Measurements from ENCODE around the gene FARSA. TPM values are rescaled to one million over a fixed set of nuclear protein-coding genes. Genes with fewer than 3 reads are reported as not detected.
"Not testable (repeated sequence)": the region's sequence is repeated elsewhere in the genome, so short reads cannot be mapped to it uniquely, and the experiment has no call there.

FARSA gene
- total RNA-seq = 10 to 100 TPM; 31.1 to 61.1 (median 38.2) TPM

DNA sequence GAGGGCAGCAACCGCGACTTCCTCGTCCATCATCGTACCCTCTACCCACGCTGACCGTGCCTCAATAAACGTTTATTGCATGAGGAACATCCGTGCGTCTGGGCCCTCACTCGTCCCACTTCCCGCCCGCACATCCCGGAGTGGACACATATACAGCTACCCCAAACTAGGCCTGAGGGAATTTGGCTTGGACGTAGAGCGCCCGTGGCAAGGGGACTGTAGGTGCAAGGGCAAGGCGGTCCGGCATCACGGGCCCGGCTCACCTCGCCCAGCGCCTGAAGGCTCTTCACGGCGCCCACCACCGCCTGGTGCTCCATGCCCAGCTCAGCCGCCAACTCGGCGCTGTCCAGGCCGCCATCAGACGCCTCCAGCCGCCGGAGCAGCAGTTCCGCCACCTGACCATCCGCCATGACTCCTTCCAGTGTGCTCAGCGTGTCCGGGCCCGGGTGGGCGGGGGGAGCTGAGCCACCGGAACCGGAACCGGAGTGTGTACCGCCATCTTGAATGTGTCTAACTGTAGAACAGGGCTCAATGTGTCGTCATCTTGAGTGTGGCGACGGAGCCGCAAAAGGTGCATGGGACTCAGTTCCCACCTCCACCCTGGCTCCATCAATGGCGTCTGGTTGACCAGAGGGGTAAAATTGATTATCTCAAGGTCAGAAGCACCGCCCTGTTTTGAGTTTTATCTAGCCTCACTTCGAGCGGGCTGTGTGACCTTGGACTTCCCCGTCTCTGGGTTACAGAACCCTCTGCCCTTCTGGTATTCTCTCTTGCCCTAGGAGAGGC lies at the start of gene FARSA:
Gene FARSA (minus strand): TSS at position 425 of the 786 bp plus-strand sequence. CDS start 15 bp downstream, at position 410.
- TF ChIP-seq, protein P1, sequence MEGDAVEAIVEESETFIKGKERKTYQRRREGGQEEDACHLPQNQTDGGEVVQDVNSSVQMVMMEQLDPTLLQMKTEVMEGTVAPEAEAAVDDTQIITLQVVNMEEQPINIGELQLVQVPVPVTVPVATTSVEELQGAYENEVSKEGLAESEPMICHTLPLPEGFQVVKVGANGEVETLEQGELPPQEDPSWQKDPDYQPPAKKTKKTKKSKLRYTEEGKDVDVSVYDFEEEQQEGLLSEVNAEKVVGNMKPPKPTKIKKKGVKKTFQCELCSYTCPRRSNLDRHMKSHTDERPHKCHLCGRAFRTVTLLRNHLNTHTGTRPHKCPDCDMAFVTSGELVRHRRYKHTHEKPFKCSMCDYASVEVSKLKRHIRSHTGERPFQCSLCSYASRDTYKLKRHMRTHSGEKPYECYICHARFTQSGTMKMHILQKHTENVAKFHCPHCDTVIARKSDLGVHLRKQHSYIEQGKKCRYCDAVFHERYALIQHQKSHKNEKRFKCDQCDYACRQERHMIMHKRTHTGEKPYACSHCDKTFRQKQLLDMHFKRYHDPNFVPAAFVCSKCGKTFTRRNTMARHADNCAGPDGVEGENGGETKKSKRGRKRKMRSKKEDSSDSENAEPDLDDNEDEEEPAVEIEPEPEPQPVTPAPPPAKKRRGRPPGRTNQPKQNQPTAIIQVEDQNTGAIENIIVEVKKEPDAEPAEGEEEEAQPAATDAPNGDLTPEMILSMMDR (IDR thresholded peaks at IDR 0.05) = no peak
- peak; percentile 81 for ATAC-seq (ENCODE audit: low FRiP score)

DNA sequence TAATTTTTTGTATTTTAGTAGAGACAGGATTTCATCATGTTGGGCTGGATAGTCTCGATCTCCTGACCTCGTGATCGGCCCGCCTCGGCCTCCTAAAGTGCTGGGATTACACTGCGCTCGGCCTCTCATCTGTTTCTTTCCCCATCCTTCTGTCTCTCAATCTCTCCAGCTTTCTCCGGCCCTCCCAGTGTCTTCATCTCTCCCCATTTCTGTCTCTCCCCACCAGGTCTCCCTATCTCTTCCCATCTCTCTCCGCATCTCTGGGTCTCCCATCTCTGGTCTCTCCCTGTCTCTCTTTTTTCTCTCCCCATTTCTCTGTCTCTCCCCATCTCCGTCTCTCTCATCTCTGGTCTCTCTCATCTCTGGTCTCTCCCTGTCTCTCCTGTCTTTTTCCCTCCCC lies 49.6 kb upstream of the FARSA start:
- TF ChIP-seq, protein P1 (IDR thresholded peaks at IDR 0.05) = no peak
- DNase-seq (ENCODE audit: low spot score) (no peak), ATAC-seq (ENCODE audit: low FRiP score) (no peak)

More for the DNA sequence above, at the start of gene FARSA:
- peak; percentile 74 for DNase-seq (ENCODE audit: low spot score)

DNA sequence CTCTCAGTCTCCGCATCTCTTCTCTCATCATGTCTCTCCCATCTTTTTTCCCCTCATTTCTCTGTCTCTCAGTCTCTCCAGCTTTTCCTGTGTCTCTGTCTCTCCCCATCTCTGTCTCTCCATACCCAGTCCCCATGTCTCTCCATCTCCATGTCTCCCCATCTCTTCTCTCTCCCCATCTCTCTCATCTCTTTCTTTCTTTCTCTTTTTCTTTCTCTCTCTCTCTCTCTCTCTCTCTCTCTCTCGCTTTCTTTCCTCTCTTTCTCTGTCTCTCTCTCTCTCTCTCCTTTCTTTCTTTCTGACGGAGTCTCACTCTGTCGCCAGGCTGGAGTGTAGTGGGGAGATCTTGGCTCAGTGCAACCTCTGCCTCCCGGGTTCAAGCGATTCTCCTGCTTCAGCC lies 49.1 kb upstream of the FARSA start:
- ATAC-seq (ENCODE audit: low FRiP score) = no peak
- TF ChIP-seq, protein P1 (IDR thresholded peaks at IDR 0.05) = no peak
- no peak for DNase-seq (ENCODE audit: low spot score)

DNA sequence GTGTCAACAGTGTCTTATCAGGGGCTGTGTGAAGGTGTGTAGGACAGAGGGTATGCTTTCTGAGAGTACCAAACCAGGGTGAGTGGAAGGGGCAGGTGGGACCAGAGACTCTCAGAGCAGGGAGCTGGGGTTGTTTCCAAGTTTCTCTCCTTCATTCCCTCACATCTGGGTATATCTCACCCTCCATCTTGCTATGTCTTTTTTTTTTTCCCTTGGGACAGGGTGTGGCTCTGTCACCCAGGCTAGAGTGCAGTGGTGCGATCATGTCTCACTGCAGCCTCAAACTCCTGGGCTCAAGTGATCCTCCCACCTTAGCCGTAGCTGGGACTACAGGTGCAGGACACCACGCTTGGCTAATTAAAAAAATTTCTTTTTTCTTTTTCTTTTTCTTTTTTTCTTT lies 46.5 kb upstream of the FARSA start:
- TF ChIP-seq, protein P1 (IDR thresholded peaks at IDR 0.05) = no peak
- no peak for DNase-seq (ENCODE audit: low spot score)
- ATAC-seq (ENCODE audit: low FRiP score) = no peak

DNA sequence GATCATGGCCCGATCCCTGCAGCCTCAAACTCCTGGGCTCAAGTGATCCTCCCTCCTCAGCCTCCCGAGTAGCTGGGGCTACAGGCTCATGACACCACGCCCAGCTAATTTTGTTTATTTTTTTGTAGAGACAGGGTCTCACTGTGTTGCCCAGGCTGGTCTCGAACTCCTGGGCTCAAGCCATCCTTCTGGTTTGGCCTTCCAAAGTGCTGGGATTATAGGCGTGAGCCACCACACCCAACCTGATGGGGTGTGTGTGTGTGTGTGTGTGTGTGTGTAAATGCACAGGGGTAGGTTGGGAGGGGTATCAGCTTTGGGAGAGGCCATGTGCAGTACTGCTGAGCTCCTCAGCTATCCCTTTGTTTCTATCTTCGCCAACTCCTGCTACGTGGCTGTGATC lies 42.6 kb upstream of the FARSA start:
- ATAC-seq (ENCODE audit: low FRiP score); DNase-seq (ENCODE audit: low spot score): not testable (repeated sequence)

DNA sequence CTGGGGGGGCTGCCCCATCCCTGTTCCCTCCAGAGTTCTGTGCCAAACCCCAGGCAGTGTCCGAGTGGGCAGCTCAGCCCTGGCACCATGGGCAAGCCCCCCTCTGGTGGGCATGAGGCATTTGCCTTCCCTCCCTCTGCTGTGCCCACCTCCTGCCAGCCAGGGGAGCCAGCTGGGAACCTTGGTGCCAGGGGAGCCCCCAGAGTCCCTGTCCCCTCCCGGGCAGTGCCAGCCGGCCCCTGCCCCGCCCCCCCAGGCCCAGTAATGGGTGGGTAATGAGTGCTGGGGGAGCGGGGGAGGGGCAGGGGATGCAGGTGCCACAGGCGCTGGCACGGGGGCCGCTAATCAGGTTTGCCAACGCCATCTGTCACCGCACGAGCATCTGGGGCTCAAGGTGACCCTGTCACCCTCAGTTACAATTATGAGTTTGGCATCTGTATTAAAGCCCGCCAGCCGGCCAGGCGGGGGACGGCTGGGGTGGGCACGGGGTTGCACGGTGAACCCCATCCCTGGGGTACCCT lies 41.8 kb upstream of the FARSA start:
- TF ChIP-seq, protein P1 (IDR thresholded peaks at IDR 0.05) = no peak
- DNase-seq (ENCODE audit: low spot score) (no peak), ATAC-seq (ENCODE audit: low FRiP score) (no peak)

DNA sequence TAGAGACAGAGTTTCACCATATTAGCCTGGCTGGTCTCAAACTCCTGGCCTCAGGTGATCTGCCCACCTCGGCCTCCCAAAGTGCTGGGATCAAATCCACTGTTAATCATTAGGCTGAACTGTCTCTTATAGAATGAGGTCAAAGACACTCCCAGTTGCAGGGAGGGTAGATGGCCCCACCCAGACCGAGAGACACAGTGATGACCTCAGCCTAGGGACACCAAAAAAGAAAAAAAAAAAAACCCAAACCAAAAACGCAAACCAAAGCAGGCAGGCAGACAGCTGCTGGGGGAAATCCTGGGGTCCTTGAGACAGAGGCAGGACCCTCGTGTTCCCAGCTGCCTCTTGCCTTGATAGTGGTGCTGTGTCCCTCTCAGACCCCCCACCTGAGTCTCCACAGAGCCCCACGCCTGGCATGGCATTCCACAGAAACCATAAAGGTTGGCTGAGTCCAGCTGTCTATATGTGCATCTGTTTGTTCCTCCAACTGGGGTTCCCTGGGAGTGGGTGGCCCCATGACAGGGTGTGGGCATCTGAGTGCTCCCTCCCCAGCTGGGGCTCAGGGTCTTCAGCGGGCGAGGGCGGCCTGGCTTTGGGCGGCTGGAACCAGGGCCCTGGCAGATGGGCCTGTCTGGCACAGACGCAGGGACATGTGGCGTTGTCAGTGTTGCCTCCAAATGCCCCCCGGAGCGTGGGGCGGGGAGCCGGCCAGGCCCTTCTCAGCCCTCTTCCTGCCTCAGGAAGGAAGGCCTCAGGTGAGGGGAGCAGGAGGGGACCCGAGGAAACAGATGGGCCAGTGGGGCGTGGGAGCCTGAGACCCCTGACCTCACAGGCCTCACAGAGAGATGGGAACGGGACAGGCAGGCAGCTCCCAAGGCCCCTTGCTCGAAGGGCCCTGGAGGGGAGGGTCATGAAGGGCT lies 41.0 kb upstream of the FARSA start:
- TF ChIP-seq, protein P1 (IDR thresholded peaks at IDR 0.05) = no peak
- DNase-seq (ENCODE audit: low spot score) = no peak
- ATAC-seq (ENCODE audit: low FRiP score) = no peak
